Mononuclear cell (primary cell): ENCODE measurements around the gene ZBTB48. TPM values are rescaled to one million over a fixed set of nuclear protein-coding genes. Genes with fewer than 3 reads are reported as not detected.
"Not testable (repeated sequence)": the region's sequence is repeated elsewhere in the genome, so short reads cannot be mapped to it uniquely, and the experiment has no call there.

Experiments
- H3K27me3 ChIP-seq: 2 replicates; pipeline ENCODE4 v1.6.0; 2011; ENCODE audit warnings: low read length, control low read depth; ENCODE audit not compliant: insufficient read depth
- H3K4me1 ChIP-seq: 2 replicates; pipeline ENCODE4 v1.5.1; 2011; ENCODE audit warnings: mild to moderate bottlenecking, low read length, control low read depth; ENCODE audit not compliant: insufficient read depth
- H3K4me3 ChIP-seq: 2 replicates; pipeline ENCODE4 v1.5.1; 2011; ENCODE audit warnings: mild to moderate bottlenecking, low read length, moderate library complexity
- H3K9me3 ChIP-seq: 2 replicates; pipeline ENCODE4 v1.5.1; 2011; ENCODE audit warnings: low read depth, mild to moderate bottlenecking, control low read depth, low read length
- total RNA-seq: library from RNA; depleted of rRNA; stranded (reverse); fragments of >200 nt; gene quantifications from one replicate; pipeline ENCODE4 v1.2.3, GENCODE V29; 2012

Gene ZBTB48
- total RNA-seq, 1 donor = 13.1 TPM

- Histone ChIP-seq H3K4me3 (no peak overlapping the region), H3K9me3 (no peaks in the 10 kb centered on the region), H3K27me3 (no peaks in the 10 kb centered on the region), H3K4me1 (peaks cover 18% of the 10 kb centered on the region)
Measured at GRCh38 chr1:6627841-6628545, 48.2 kb downstream of the ZBTB48 start.

GRCh38 chr1:6628971-6629479 is 49.2 kb downstream of the ZBTB48 start:
- peaks cover 18% of the 10 kb centered on the region for H3K4me1 ChIP-seq
- H3K27me3 ChIP-seq = no peaks in the 10 kb centered on the region
- H3K9me3 ChIP-seq = no peaks in the 10 kb centered on the region
- H3K4me3 ChIP-seq = no peak overlapping the region

GRCh38 chr1:6630027-6630426 is 50.2 kb downstream of the ZBTB48 start:
- Histone ChIP-seq H3K27me3 (no peaks in the 10 kb centered on the region), H3K4me3 (no peak overlapping the region), H3K4me1 (peaks cover 11% of the 10 kb centered on the region), H3K9me3 (no peaks in the 10 kb centered on the region)

GRCh38 chr1:6631058-6631457 is 51.3 kb downstream of the ZBTB48 start:
- Histone ChIP-seq H3K27me3 (no peaks in the 10 kb centered on the region), H3K4me1 (peaks cover 6% of the 10 kb centered on the region), H3K4me3 (no peak overlapping the region), H3K9me3 (no peaks in the 10 kb centered on the region)

GRCh38 chr1:6632588-6633514 is 53.1 kb downstream of the ZBTB48 start:
- Histone ChIP-seq H3K27me3 (no peaks in the 10 kb centered on the region), H3K9me3 (no peaks in the 10 kb centered on the region), H3K4me3 (no peak overlapping the region), H3K4me1 (no peaks in the 10 kb centered on the region)

- Histone ChIP-seq H3K27me3 (no peaks in the 10 kb centered on the region), H3K4me1 (no peaks in the 10 kb centered on the region), H3K9me3 (no peaks in the 10 kb centered on the region), H3K4me3 (no peak overlapping the region)
Measured at GRCh38 chr1:6634371-6635052, 54.7 kb downstream of the ZBTB48 start.

- no peaks in the 10 kb centered on the region for H3K9me3 ChIP-seq
- H3K27me3 ChIP-seq = no peaks in the 10 kb centered on the region
Measured at GRCh38 chr1:6635161-6635909, 55.5 kb downstream of the ZBTB48 start.

GRCh38 chr1:6635910-6636760 is 56.3 kb downstream of the ZBTB48 start:
- Histone ChIP-seq H3K27me3 (no peaks in the 10 kb centered on the region), H3K4me3 (no peak overlapping the region), H3K9me3 (no peaks in the 10 kb centered on the region), H3K4me1 (no peaks in the 10 kb centered on the region)

More at GRCh38 chr1:6635161-6635909, 55.5 kb downstream of the ZBTB48 start:
- H3K4me1 ChIP-seq = no peaks in the 10 kb centered on the region
- no peak overlapping the region for H3K4me3 ChIP-seq

GRCh38 chr1:6636778-6637177 is 57.0 kb downstream of the ZBTB48 start:
- not testable (repeated sequence) for H3K9me3 ChIP-seq, H3K27me3 ChIP-seq, H3K4me1 ChIP-seq, H3K4me3 ChIP-seq

- Histone ChIP-seq H3K4me1 (no peaks in the 10 kb centered on the region), H3K4me3 (no peak overlapping the region), H3K27me3 (no peaks in the 10 kb centered on the region), H3K9me3 (no peaks in the 10 kb centered on the region)
Measured at GRCh38 chr1:6637770-6638169, 58.0 kb downstream of the ZBTB48 start.

- H3K4me1 ChIP-seq = no peaks in the 10 kb centered on the region
- no peaks in the 10 kb centered on the region for H3K9me3 ChIP-seq
- H3K27me3 ChIP-seq = no peaks in the 10 kb centered on the region
- H3K4me3 ChIP-seq = no peak overlapping the region
Measured at GRCh38 chr1:6638226-6638625, 58.4 kb downstream of the ZBTB48 start.
